SKM-1 treated with dmso at 0.1 percent for 144 hours (cell line): ENCODE measurements around the gene CD244.

Experiments
- DNase-seq: peaks from one replicate; lab custom pipeline; 2025; ENCODE audit not compliant: unreplicated experiment; lab: John Stamatoyannopoulos, UW

CD244 gene

GRCh38 chr1:160850993-160851392 lies 11.7 kb downstream of the CD244 start:
- DNase-seq, result no peak

- DNase-seq, result no peak
Observed at GRCh38 chr1:160850541-160850940, 12.1 kb downstream of the CD244 start.

- DNase-seq, result no peak
Observed at GRCh38 chr1:160846281-160846680, 16.4 kb downstream of the CD244 start.

- DNase-seq, result no peak
Observed at GRCh38 chr1:160844447-160845232, 18.0 kb downstream of the CD244 start.

DNA sequence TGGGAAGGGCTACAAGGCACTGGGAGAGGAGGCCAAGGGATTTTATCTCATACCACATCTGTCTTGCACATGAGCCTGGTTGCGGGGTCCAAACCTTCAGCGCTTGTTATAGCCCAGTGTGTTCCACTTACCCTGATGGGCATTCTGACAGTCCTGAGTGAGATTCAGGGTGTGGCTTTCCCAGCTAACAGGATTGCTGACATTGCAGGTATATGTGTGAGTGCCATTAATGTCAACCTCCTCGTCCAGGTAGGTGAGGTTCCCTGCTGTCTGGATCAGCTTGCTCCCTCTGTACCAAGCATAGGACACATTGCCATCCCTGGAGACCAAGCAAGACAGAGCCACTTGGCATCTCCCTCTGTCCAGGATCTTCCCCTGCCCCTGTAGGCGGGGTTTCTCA lies 21.6 kb downstream of the CD244 start:
- DNase-seq, result no peak

DNA sequence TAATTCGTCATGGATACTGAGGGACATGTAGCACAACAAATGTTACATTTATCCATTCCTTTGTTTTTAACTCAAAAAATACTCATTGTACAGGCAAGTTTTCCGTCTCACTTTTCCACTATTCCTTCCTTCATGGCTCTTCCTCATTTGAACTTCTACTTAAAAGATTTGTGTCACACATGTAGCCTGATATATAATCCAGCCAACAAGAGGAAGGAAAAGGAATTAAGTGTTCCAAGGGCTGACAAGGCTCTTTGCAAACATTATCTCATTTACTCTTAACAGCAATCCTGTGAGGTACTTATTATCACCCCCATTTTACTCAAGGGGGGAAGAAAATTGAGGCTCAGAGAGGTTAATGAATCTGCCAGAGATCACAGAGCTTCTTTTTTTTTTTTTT lies 22.9 kb downstream of the CD244 start:
- no peak for DNase-seq

- no peak for DNase-seq
Observed at GRCh38 chr1:160838888-160839287, 23.8 kb downstream of the CD244 start.

DNA sequence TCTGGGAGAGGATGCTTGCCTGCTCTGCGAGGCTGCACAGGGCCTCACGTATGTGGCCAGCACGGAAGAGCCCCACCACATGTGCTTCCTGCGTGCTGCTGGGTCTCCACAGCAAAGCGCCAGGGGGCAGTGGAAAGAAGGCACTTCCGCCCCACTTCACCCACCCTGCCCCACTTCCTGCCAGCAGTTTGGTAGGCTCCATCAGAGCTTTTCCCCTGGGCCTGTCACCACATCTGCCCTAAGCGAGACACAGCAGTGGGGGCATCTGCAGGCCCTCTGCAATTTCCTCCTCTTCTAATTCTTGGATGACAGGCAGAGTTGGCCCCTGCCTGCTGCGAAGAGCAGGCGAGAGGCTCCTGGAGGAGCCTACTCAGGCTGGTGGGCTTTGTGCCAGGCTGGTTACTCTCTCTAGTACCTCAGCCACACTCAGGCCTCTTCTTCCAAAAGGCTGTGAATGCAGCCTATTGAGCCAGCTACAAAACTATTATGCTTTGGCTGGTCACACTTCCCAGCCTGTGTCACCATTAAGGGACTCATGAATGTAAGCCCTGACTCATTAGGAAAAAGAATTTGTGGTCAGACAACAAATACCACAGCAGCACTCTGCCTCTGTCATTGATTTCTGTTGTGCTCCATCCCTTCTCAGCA lies 25.0 kb downstream of the CD244 start:
- DNase-seq, result no peak

GRCh38 chr1:160836981-160837557 lies 25.6 kb downstream of the CD244 start:
- no peak for DNase-seq

GRCh38 chr1:160836561-160836960 lies 26.1 kb downstream of the CD244 start:
- DNase-seq, result peak; percentile 91

DNA sequence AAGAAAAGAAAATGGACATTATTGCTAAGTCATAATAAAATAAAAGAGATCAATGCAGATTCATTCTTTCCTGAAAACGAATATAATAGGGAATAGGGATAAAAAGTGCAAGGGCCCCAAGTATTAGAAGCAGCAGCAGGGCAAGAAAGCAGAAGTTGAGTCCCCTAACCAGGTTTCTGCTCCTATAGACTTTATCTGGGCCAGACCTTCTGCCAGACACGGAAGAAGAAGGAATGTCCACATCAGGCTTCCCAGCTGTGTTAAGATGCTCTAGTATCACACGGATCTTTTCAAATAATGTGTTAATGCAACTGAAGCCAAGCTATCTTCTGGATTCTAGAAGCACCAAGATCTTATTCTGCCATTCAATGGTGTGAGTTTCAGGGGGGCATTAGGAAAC lies 26.9 kb downstream of the CD244 start:
- DNase-seq, result no peak

DNA sequence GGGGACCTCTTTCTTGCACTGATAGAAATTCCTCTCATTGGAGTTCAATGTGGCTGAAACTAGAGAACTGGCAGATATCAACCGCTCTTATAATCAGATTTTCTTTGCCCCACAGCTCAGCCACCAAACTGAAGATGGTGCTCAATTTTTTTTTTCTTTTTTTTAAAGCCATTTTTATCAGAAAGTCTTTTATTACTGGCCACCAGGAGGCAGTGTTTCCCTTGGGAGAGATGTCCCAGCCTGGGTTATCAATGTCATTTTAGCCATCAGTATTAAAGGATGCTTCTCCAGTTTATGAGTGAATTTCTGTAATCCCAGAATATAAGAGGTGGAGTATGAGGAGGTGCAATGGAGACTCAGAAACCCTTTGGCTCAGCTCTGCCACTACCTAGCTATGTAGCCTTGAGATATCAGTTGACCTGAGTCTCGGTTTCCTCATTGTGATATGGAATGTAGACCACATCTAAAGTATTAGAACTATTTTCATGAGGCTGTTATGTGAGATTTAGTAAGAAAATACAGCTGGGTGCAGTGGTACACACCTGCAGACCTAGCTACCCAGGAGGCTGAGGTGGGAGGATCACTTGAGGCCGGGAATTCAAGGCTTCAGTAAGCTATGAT lies 27.6 kb downstream of the CD244 start:
- peak; percentile 73 for DNase-seq

GRCh38 chr1:160830321-160831153 lies 32.1 kb downstream of the CD244 start:
- peak; percentile 64 for DNase-seq

- DNase-seq, result no peak
Observed at GRCh38 chr1:160829766-160830165, 32.9 kb downstream of the CD244 start.

DNA sequence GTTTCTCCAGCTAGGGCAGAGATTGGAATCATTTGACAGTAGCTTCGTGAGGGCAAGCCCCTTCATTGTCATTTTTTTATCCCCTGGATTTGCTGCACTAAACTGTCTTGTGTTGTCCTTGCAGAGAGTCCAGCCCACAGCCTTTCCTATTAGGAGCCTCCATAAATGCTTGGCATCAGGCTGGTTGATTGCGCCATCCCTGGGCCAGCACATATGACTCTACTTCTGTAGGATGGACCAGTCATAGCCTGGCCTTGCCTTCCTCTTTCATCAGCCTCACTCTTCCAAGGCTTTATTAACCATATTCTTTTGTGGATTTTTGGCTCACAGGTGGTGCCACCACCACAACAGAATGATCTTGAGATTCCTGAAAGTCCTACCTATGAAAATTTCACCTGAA lies 35.3 kb downstream of the CD244 start:
- peak; percentile 23 for DNase-seq

GRCh38 chr1:160826546-160826945 lies 36.1 kb downstream of the CD244 start:
- no peak for DNase-seq

DNA sequence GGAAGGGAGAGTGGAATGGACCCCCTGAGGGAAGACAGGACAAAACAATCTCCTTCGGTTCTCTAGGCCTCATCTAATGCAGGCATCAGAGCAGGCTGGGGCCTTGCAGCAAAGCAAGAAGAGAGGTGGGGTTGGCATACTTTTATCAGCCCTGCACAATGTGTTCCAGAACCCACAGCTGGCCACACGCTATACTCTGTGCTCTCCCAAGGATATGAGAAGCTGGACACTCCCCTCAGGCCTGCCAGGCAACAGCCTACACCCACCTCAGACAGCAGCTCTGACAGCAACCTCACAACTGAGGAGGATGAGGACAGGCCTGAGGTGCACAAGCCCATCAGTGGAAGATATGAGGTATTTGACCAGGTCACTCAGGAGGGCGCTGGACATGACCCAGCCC lies 39.4 kb downstream of the CD244 start:
- DNase-seq, result no peak

DNA sequence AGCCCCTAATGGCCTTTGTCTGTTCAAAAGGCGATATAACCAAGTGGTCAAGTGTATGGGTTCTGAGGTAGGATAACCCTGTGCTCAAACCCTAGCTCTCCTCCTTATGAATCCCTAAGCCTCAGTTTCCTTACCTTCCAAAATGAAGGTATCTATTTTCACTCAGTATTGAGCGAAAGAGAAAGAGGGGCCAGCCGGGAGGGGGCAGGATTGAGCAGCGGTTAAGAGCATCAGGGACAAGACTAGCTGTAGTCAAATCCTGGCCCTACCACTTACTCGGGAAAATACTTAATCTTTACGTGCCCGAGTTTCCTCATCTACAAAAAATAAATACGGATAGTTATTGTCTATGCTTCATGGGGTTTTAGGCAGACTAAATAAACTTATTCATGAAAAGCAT lies 41.1 kb downstream of the CD244 start:
- DNase-seq, result peak; percentile 44

GRCh38 chr1:160819186-160819585 lies 43.5 kb downstream of the CD244 start:
- no peak for DNase-seq

DNA sequence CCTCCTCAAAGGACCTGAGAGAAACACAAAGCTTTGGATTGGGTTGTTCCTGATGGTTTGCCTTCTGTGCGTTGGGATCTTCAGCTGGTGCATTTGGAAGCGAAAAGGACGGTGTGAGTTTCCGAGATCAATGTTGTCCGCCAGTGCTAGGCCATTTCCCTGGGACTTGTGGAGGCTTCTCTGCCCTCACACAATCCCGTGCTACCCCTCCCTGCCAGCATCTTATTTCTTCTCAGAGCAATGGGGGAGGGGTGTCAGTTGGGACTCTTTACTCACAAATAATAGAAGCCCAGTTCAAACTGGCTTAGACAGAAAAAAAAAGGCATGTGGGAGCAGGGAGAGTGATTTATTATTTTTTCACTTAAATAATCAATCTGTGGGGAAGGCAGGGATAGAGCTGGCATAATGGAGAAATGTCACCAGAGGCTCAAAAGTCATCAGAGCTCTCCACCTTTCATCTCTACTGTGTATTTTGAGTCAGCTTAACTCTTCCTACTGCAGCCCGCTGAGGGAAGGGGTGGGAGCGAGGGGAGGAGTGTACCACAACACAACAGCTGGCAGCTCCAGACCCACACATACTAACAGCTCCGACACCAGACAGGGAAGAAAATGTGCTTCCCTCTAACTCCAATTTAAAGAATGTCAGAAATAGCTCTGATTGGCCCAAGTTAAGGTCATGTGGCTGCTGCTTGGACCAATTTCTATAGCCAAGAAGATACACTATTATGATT lies 44.3 kb downstream of the CD244 start:
- no peak for DNase-seq
